Measurements from ENCODE around the gene ACOX3.

The ACOX3 gene

GRCh38 chr4:8371596-8371995, 68.9 kb downstream of the ACOX3 start:
- H3K4me1 ChIP-seq = no peaks in the 10 kb centered on the region; the same call in 1 of the 2 replicates
- DNase-seq = no peak
- H3K9me3 ChIP-seq = no peaks in the 10 kb centered on the region
- no peaks in the 10 kb centered on the region for H3K36me3 ChIP-seq
- TF ChIP-seq, protein P1, sequence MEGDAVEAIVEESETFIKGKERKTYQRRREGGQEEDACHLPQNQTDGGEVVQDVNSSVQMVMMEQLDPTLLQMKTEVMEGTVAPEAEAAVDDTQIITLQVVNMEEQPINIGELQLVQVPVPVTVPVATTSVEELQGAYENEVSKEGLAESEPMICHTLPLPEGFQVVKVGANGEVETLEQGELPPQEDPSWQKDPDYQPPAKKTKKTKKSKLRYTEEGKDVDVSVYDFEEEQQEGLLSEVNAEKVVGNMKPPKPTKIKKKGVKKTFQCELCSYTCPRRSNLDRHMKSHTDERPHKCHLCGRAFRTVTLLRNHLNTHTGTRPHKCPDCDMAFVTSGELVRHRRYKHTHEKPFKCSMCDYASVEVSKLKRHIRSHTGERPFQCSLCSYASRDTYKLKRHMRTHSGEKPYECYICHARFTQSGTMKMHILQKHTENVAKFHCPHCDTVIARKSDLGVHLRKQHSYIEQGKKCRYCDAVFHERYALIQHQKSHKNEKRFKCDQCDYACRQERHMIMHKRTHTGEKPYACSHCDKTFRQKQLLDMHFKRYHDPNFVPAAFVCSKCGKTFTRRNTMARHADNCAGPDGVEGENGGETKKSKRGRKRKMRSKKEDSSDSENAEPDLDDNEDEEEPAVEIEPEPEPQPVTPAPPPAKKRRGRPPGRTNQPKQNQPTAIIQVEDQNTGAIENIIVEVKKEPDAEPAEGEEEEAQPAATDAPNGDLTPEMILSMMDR (IDR thresholded peaks at IDR 0.05; ENCODE audit: low read depth, low read length) = no peak
- no peaks in the 10 kb centered on the region for H3K27me3 ChIP-seq
- no peak overlapping the region for H3K4me3 ChIP-seq (ENCODE audit: low read depth, low read length)

- Histone ChIP-seq H3K36me3 (no peaks in the 10 kb centered on the region), H3K9me3 (no peaks in the 10 kb centered on the region), H3K27me3 (no peaks in the 10 kb centered on the region), H3K4me1 (peaks cover under 1% of the 10 kb centered on the region; the same call in 1 of the 2 replicates), H3K4me3 (ENCODE audit: low read depth, low read length) (no peak overlapping the region)
- TF ChIP-seq, protein P1 (IDR thresholded peaks at IDR 0.05; ENCODE audit: low read depth, low read length) = no peak
- no peak for DNase-seq
These were observed 69.5 kb downstream of the ACOX3 start for GRCh38 chr4:8370835-8371595.

DNA sequence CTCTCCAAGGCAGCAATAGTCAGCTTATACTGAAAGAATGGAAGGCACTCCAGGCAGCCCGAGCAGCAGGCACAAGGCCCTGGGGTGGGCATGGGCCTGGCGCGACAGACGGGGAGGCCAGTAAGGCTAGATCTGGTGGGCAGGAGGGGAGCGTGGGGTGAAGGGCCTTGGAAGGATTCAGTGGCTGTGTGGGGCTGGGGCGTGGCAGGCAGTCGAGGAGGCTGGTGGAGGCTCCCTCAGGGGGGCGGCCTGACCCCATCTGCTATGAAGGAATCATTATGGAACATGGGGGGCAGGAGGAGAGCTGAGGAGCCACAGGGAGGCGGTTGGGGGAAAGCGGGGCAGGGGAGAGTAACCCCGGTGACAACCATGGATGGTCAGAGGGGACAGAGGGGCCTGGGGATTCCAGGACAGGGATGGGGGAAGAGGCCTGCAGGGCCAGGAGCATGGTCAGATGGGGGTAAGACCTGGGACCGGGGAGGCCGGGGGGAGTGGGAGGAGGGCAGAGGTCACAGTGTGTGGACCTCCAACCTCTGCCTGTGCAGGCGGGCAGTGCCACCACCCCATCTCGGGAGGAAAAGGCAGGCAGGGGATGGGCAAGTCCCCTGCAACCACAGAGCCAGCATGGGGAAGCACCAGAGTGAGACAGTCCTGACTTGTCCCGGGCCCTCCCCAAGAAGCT, 70.3 kb downstream of the ACOX3 start:
- TF ChIP-seq, protein P1 (IDR thresholded peaks at IDR 0.05; ENCODE audit: low read depth, low read length) = no peak
- Histone ChIP-seq H3K9me3 (no peaks in the 10 kb centered on the region), H3K4me3 (ENCODE audit: low read depth, low read length) (no peak overlapping the region), H3K36me3 (no peaks in the 10 kb centered on the region), H3K4me1 (peaks cover 7% of the 10 kb centered on the region; the same call in 1 of the 2 replicates), H3K27me3 (no peaks in the 10 kb centered on the region)
- no peak for DNase-seq

DNA sequence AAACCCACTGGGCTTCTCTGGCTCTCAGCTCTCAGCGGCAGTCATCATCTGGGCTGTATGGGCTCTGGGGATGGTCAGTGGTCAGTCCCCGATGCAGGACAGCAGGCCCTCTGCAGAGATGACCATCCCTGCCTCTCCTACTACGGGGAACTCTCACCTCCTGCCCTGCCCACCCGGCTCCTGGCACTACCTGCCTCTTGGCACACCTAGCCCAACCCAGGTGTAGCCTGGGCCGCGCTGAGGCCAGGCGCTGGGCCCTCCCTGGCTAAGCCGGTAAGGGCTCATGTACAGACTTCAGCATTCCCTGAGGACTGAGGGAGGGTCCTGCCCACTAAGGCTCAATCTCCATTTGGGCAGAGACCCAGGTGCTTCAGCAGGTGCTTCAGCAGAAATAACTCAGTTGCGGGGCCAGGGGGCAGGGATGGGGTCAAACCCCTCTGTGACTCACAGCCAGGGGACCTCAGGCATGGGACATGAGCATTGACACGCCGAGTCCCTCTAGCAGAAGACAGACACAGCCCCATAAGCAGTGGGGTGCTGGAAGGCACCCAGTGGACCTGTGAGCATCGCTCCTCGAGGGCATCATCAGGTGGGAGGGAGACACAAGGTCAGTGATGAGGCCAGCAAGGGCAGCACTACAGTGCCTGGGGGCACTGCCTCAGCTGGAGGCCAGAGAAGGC, 71.0 kb downstream of the ACOX3 start:
- Histone ChIP-seq H3K4me1 (peaks cover 7% of the 10 kb centered on the region; the same call in 1 of the 2 replicates), H3K4me3 (ENCODE audit: low read depth, low read length) (no peak overlapping the region), H3K27me3 (no peaks in the 10 kb centered on the region), H3K9me3 (no peaks in the 10 kb centered on the region), H3K36me3 (no peaks in the 10 kb centered on the region)
- TF ChIP-seq, protein P1 (IDR thresholded peaks at IDR 0.05; ENCODE audit: low read depth, low read length) = no peak
- no peak for DNase-seq

DNA sequence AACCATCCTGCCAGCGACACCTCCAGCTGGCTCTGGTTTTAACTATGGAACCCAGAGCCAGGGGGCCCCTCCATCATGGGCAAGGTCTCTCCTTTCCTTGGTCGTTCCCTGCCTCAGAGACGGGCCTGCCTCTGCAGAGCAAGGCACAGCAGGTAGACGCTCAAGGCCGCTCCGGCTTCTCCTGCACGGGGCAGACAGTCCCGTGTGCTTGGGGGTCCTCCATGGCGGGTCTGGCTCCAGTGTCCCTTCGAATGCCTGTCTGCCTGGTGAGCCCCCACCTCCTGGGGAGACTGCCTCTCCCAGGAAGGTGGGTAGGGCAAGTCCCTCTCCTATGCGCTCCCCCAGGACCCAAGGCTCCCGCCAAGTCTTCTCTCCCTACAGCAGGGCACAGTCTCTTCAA, 71.5 kb downstream of the ACOX3 start:
- H3K27me3 ChIP-seq = no peaks in the 10 kb centered on the region
- no peak overlapping the region for H3K4me3 ChIP-seq (ENCODE audit: low read depth, low read length)
- peaks cover 7% of the 10 kb centered on the region; the same call in 1 of the 2 replicates for H3K4me1 ChIP-seq
- H3K9me3 ChIP-seq = no peaks in the 10 kb centered on the region
- H3K36me3 ChIP-seq = no peaks in the 10 kb centered on the region
- TF ChIP-seq, protein P1 (IDR thresholded peaks at IDR 0.05; ENCODE audit: low read depth, low read length) = no peak
- no peak for DNase-seq

Measured in BE2C (cell line).